Measurements from ENCODE around the gene KIF5B.
"Not testable (repeated sequence)": the region's sequence is repeated elsewhere in the genome, so short reads cannot be mapped to it uniquely, and the experiment has no call there.

The KIF5B gene

GRCh38 chr10:32007026-32007425 is 49.2 kb downstream of the KIF5B start:
- DNase-seq (ENCODE audit: low read depth): no peak

GRCh38 chr10:32005050-32005449 is 51.2 kb downstream of the KIF5B start:
- no peak for DNase-seq (ENCODE audit: low read depth)

- DNase-seq (ENCODE audit: low read depth): no peak
These were observed 52.0 kb downstream of the KIF5B start for GRCh38 chr10:32004161-32004591.

- DNase-seq (ENCODE audit: low read depth): no peak
These were observed 53.7 kb downstream of the KIF5B start for GRCh38 chr10:32002531-32002930.

GRCh38 chr10:32000937-32001336 is 55.3 kb downstream of the KIF5B start:
- no peak for DNase-seq (ENCODE audit: low read depth)

- DNase-seq (ENCODE audit: low read depth): no peak
These were observed 56.4 kb downstream of the KIF5B start for GRCh38 chr10:31999836-32000235.

GRCh38 chr10:31999070-31999660 is 57.1 kb downstream of the KIF5B start:
- no peak for DNase-seq (ENCODE audit: low read depth)

GRCh38 chr10:31994926-31995325 is 61.3 kb downstream of the KIF5B start:
- DNase-seq (ENCODE audit: low read depth): no peak

- no peak for DNase-seq (ENCODE audit: low read depth)
These were observed 65.3 kb downstream of the KIF5B start for GRCh38 chr10:31990937-31991336.

- not testable (repeated sequence) for DNase-seq (ENCODE audit: low read depth)
These were observed 68.4 kb downstream of the KIF5B start for GRCh38 chr10:31987786-31988185.

- DNase-seq (ENCODE audit: low read depth): no peak
These were observed 74.1 kb downstream of the KIF5B start for GRCh38 chr10:31982111-31982510.

- no peak for DNase-seq (ENCODE audit: low read depth)
These were observed 75.8 kb downstream of the KIF5B start for GRCh38 chr10:31980471-31980870.

- DNase-seq (ENCODE audit: low read depth): not testable (repeated sequence)
These were observed 77.2 kb downstream of the KIF5B start for GRCh38 chr10:31979071-31979470.

GRCh38 chr10:31978156-31978483 is 78.1 kb downstream of the KIF5B start:
- no peak for DNase-seq (ENCODE audit: low read depth)

- no peak for DNase-seq (ENCODE audit: low read depth)
These were observed 78.6 kb downstream of the KIF5B start for GRCh38 chr10:31977440-31978155.

GRCh38 chr10:31975157-31975765 is 81.0 kb downstream of the KIF5B start:
- no peak for DNase-seq (ENCODE audit: low read depth)

GRCh38 chr10:31974434-31975124 is 81.6 kb downstream of the KIF5B start:
- DNase-seq (ENCODE audit: low read depth): no peak

GRCh38 chr10:31972519-31973041 is 83.6 kb downstream of the KIF5B start:
- DNase-seq (ENCODE audit: low read depth): no peak

- not testable (repeated sequence) for DNase-seq (ENCODE audit: low read depth)
These were observed 86.4 kb downstream of the KIF5B start for GRCh38 chr10:31969847-31970246.

GRCh38 chr10:31963589-31963980 is 92.6 kb downstream of the KIF5B start:
- no peak for DNase-seq (ENCODE audit: low read depth)

- DNase-seq (ENCODE audit: low read depth): no peak
These were observed 93.2 kb downstream of the KIF5B start for GRCh38 chr10:31962826-31963588.
